AG09309 (cell line): Measurements from ENCODE around the gene RIPPLY2.
A peak's percentile ranks its signal among the peaks of the same experiment; 100 is the strongest.

Source experiments
- DNase-seq: peaks from one replicate; pipeline ENCODE4 v3.0.0-alpha.2; 2010; ENCODE audit warnings: low read depth
- H3K4me3 ChIP-seq: 2 replicates; pipeline ENCODE4 v1.5.1; 2011; ENCODE audit warnings: mild to moderate bottlenecking, low read depth, low read length, moderate library complexity; ENCODE audit not compliant: control insufficient read depth
- TF ChIP-seq, protein P1 (sequence below): IDR thresholded peaks from 2 replicates; pipeline ENCODE4 v1.5.1; 2011; ENCODE audit warnings: mild to moderate bottlenecking, low read depth, low read length, inconsistent platforms; ENCODE audit not compliant: insufficient read depth, control insufficient read depth; ENCODE audit errors: missing control alignments

Gene RIPPLY2

DNA sequence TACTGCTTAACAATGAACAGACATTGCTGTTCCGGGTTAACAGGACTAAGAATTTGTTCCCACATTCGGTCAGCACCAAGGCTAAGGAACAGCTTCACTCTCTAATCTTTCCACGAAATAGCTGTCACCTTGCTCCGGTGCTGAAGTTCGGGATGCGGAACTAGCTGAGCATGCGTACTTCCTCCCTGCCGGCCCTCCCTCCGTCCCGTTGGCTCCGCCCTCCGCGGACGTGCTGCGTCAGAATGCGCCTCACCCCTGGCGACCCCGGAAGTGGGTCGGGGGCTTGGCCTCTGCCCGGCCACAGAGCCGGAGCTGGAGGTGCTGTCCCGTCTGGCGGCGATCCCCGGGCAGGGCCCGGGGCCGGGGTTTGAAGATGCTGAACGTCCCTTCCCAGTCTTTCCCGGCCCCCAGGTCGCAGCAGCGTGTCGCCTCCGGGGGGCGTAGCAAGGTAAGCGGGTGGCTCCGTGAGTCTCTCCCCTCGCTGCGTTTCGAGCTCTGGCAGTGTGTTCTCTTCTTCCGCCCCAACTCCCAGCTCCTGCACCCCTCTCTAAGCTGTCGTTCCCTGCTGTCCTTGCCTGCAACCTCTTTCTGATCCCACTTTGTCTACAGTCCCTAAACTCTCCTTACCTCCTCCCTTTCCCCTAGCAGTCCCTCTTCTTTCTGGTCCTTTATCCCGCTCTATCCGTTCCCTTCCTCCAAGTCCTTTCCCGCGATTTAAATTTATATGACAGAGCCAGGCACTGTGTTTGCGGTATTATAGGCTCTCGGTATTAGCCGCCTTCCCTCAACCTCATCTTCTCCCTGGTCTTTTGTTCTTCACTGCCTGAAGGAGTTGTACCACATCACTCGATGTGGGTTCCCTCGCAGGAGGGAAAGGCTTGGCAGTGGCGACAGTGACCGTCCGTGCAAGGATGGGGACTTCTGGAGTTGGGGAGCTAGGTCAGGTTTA, 6.5 kb downstream of the RIPPLY2 start, which contains the start of gene CYB5R4:
TSS of gene CYB5R4 (plus strand) at position 280 of the 949 bp plus-strand sequence. CDS start at position 374, 94 bp downstream.
- peak; percentile 81 for DNase-seq
- TF ChIP-seq, protein P1, sequence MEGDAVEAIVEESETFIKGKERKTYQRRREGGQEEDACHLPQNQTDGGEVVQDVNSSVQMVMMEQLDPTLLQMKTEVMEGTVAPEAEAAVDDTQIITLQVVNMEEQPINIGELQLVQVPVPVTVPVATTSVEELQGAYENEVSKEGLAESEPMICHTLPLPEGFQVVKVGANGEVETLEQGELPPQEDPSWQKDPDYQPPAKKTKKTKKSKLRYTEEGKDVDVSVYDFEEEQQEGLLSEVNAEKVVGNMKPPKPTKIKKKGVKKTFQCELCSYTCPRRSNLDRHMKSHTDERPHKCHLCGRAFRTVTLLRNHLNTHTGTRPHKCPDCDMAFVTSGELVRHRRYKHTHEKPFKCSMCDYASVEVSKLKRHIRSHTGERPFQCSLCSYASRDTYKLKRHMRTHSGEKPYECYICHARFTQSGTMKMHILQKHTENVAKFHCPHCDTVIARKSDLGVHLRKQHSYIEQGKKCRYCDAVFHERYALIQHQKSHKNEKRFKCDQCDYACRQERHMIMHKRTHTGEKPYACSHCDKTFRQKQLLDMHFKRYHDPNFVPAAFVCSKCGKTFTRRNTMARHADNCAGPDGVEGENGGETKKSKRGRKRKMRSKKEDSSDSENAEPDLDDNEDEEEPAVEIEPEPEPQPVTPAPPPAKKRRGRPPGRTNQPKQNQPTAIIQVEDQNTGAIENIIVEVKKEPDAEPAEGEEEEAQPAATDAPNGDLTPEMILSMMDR, result peak; percentile 58
- peak within 1 kb of the TSS; percentile 99 for H3K4me3 ChIP-seq

DNA sequence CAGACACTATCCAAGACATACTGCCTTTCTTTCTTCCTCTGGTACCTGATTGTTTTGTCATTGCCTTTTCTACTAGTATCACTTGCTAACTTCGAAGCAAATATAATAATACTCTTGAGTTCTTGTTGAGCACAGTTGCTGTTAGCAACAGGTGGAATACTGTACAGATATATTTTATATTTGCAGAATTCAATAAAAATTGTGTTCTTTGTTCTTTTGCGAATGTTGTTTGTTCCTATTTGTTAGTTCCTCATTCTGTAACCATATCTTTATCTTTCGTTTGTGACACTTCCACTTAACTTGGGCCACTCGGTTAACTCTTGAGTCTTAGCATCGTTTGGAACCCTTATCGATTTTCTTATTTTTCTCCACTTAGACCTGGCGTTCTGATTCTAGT, 7.2 kb downstream of the RIPPLY2 start:
- TF ChIP-seq, protein P1, result no peak
- peak overlapping the region; percentile 99 for H3K4me3 ChIP-seq
- DNase-seq, result no peak

DNA sequence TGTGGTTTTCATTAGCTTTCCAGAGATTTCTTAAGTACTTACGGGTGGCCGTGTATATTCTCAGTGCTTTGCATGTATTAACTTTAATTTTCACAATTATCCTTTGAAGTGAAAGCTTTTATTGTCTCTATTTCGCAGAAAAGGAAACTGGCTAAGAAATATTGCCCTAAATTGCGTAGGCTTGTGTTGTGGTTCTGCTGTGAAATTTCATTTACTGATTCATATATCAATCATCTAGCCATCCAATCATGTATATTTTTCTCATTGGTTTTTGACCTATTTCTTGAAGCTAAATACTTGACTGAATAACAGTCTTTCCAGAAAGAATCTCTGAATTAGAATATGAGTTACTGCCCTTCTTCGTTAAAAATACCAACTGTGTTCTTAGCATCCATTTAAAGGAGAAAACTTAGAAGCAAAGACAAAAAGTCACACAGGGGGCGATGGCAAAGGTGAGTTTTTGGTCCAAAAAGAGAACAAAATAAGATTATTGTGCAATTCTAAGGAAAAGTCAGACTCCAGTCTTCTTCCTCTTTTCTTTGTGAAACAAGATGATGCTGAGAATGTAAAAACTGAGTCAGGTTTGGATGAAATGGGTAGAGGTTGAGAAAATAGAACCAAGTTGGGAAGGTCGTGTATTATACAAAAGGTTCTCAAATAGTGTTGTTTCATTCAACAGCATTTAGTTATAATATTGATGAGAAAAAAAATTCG, 7.8 kb downstream of the RIPPLY2 start:
- DNase-seq, result no peak
- peak overlapping the region; percentile 99 for H3K4me3 ChIP-seq
- TF ChIP-seq, protein P1, result no peak

DNA sequence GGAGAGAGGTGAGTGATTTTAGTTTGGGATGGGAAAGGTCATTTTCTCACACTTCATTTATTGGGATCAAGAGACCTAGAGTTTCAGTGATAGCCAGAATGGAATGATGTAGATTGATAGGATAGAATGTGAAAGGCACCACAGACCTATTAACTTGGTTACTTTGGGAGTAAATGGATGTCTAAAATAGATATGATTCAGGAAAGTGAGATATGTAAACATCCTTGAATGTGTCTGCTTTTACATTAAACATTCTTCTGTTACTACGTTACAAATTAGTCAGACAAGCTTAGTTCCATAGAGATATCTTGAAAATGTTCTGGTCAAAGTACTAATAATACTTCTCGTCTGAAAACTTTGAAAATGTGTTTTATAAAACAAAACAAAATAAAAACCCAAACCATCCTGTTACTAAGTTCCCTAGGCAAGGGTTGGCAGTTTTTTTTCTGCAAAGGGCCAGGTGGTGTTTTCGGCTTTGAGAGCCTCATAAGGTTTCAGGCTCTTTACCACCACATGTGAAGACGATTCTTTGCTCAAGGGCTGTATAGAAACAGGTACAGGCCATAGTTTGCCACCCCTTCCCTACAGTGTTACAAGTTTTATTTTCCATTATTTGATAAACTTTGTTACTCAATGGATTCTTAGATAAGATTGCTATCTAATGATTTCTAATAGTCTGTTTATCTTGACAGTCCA, 9.8 kb downstream of the RIPPLY2 start:
- TF ChIP-seq, protein P1, result no peak
- H3K4me3 ChIP-seq, result no peak overlapping the region
- DNase-seq, result no peak

DNA sequence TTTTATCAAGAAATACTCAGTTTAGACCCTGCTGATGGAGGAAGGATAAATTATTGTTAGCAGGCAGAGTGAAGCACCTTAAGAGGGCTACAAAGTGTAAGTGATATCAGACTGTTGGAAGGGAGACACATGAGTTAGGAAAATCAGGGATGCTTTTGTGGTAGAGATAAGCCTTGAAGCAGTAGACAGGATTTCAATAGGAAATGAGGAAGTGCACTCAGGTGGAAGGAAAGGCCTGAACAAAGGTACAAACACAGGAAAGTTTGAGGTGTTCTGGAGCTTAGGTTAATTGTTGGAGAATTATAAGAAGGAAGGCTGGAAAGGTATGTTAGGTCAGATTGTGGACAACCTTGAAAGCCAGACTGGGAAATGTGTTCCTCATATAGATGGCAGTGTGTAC, 13.9 kb downstream of the RIPPLY2 start:
- no peak for DNase-seq
- TF ChIP-seq, protein P1, result no peak
- no peak overlapping the region for H3K4me3 ChIP-seq

DNA sequence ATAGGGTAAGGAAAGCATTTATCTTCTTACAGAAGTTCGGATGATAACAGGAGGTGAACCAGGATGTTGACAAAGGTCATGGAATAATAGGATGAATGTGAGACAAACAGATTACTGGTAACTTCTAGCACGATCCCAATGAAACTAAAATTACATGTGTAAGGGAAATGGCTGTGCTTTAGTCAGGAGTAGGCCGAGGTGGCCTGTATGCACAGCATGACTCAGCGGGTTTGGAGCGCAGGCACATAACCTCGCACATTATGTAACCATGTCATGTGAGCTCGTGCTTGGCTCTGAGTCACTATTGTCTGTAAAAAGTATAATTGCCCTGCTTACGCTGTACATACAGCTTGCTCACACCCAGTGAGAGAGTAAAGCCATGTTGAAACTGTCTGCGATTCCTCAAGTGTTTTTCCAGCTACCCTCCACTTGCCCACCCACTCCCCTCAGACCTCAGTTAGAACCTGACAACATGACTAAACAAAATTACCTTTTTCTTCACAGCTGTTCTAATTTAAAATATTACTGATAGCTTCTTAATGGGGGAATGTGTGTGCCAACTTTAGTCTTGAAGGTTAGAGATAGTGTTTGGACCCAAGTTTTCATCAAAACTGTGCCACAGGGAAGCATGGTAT, 14.5 kb downstream of the RIPPLY2 start:
- peak; percentile 96 for DNase-seq
- no peak overlapping the region for H3K4me3 ChIP-seq
- TF ChIP-seq, protein P1, result no peak
